Measurements from ENCODE around the gene GCHFR. TPM values are rescaled to one million over a fixed set of nuclear protein-coding genes. Genes with fewer than 3 reads are reported as not detected.

The GCHFR gene
- total RNA-seq, 4 donors from 2014 or later, result 60.0 to 135 (median 117) TPM

- TF ChIP-seq CTCF (IDR thresholded peaks at IDR 0.05; ENCODE audit: low read depth), result no peak
Measured at GRCh38 chr15:40782609-40783227, 18.9 kb downstream of the GCHFR start.

GRCh38 chr15:40785164-40785563 is 21.3 kb downstream of the GCHFR start:
- no peak for TF ChIP-seq CTCF (IDR thresholded peaks at IDR 0.05; ENCODE audit: low read depth)

- no peak for TF ChIP-seq CTCF (IDR thresholded peaks at IDR 0.05; ENCODE audit: low read depth)
Measured at GRCh38 chr15:40785814-40786213, 21.9 kb downstream of the GCHFR start.

- no peak for TF ChIP-seq CTCF (IDR thresholded peaks at IDR 0.05; ENCODE audit: low read depth)
Measured at GRCh38 chr15:40787344-40787841, 23.5 kb downstream of the GCHFR start.

GRCh38 chr15:40787991-40788390 is 24.1 kb downstream of the GCHFR start:
- no peak for TF ChIP-seq CTCF (IDR thresholded peaks at IDR 0.05; ENCODE audit: low read depth)

- no peak for TF ChIP-seq CTCF (IDR thresholded peaks at IDR 0.05; ENCODE audit: low read depth)
Measured at GRCh38 chr15:40789119-40789518, 25.3 kb downstream of the GCHFR start.

GRCh38 chr15:40789999-40790398 is 26.1 kb downstream of the GCHFR start:
- TF ChIP-seq CTCF (IDR thresholded peaks at IDR 0.05; ENCODE audit: low read depth), result no peak

Measured in subcutaneous adipose tissue (tissue), 4 donors.